Measurements from ENCODE around the gene EYS. TPM values are rescaled to one million over a fixed set of nuclear protein-coding genes. Genes with fewer than 3 reads are reported as not detected.
"Not testable (repeated sequence)": the region's sequence is repeated elsewhere in the genome, so short reads cannot be mapped to it uniquely, and the experiment has no call there.

The EYS gene
- total and polyA plus RNA-seq, 8 donors: 0.24 to 0.85 (median 0.55) TPM

DNA sequence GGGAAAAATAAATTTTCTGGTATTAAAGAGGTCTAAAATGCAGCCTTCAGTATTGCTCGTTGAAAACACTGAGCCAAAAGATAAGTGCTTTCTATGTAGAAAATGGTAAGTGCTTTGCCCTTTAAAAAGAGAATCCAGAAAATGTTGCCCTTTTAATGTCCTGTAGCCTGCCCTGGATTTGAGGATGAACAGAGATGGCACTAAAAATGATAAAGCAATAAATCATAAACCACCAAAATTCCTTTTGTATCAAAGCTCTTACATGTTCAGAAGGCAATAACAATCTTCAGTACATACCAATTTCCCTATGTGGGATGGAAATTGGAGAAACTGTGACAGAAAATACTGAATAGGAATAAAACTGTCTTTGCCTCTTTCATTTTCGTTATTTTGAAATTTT lies 1665.7 kb downstream of the EYS start:
- ATAC-seq (no peak), DNase-seq (no peak)
- Histone ChIP-seq H3K9me3 (no peaks in the 10 kb centered on the region), H3K27ac (no peak overlapping the region), H3K4me3 (no peak overlapping the region), H3K27me3 (no peaks in the 10 kb centered on the region), H3K4me1 (no peaks in the 10 kb centered on the region), H3K36me3 (no peaks in the 10 kb centered on the region)
- no peak for TF ChIP-seq CTCF (IDR thresholded peaks at IDR 0.05)
- intact Hi-C loops (cut with DNase I): no loop called here

GRCh38 chr6:64040113-64040512 lies 1666.9 kb downstream of the EYS start:
- H3K4me3 ChIP-seq: no peak overlapping the region
- intact Hi-C loops (cut with DNase I): no loop called here

GRCh38 chr6:64037427-64037826 lies 1669.6 kb downstream of the EYS start:
- no peak for TF ChIP-seq CTCF (IDR thresholded peaks at IDR 0.05)
- no peaks in the 10 kb centered on the region for H3K9me3 ChIP-seq
- no peaks in the 10 kb centered on the region for H3K4me1 ChIP-seq
- no peak for ATAC-seq
- no peak overlapping the region for H3K27ac ChIP-seq
- no peaks in the 10 kb centered on the region for H3K27me3 ChIP-seq
- no peaks in the 10 kb centered on the region for H3K36me3 ChIP-seq
- intact Hi-C loops (cut with DNase I): no loop called here
- H3K4me3 ChIP-seq: no peak overlapping the region
- DNase-seq: no peak

More at GRCh38 chr6:64040113-64040512, 1666.9 kb downstream of the EYS start:
- H3K27me3 ChIP-seq: no peaks in the 10 kb centered on the region
- ATAC-seq: no peak
- H3K9me3 ChIP-seq: no peaks in the 10 kb centered on the region
- H3K36me3 ChIP-seq: no peaks in the 10 kb centered on the region
- no peak overlapping the region for H3K27ac ChIP-seq
- H3K4me1 ChIP-seq: no peaks in the 10 kb centered on the region
- no peak for DNase-seq
- TF ChIP-seq CTCF (IDR thresholded peaks at IDR 0.05): no peak

- no peaks in the 10 kb centered on the region for H3K4me1 ChIP-seq
- peaks cover 0 to 6% of the 10 kb centered on the region in 2 donors for H3K9me3 ChIP-seq
- no peak for DNase-seq
- H3K27me3 ChIP-seq: no peaks in the 10 kb centered on the region
- TF ChIP-seq CTCF (IDR thresholded peaks at IDR 0.05): no peak
- no peak for ATAC-seq
- no peak overlapping the region for H3K4me3 ChIP-seq
- no peak overlapping the region for H3K27ac ChIP-seq
- intact Hi-C loops (cut with DNase I): no loop called here
- no peaks in the 10 kb centered on the region for H3K36me3 ChIP-seq
Measured at GRCh38 chr6:64034910-64035655, 1671.9 kb downstream of the EYS start.

GRCh38 chr6:64034291-64034690 lies 1672.7 kb downstream of the EYS start:
- ATAC-seq: no peak
- H3K4me1 ChIP-seq: no peaks in the 10 kb centered on the region
- H3K27ac ChIP-seq: no peak overlapping the region
- H3K9me3 ChIP-seq: peaks cover 0 to 6% of the 10 kb centered on the region in 2 donors
- no peak overlapping the region for H3K4me3 ChIP-seq
- no peaks in the 10 kb centered on the region for H3K36me3 ChIP-seq
- intact Hi-C loops (cut with DNase I): no loop called here
- no peak for TF ChIP-seq CTCF (IDR thresholded peaks at IDR 0.05)
- no peaks in the 10 kb centered on the region for H3K27me3 ChIP-seq
- DNase-seq: no peak

DNA sequence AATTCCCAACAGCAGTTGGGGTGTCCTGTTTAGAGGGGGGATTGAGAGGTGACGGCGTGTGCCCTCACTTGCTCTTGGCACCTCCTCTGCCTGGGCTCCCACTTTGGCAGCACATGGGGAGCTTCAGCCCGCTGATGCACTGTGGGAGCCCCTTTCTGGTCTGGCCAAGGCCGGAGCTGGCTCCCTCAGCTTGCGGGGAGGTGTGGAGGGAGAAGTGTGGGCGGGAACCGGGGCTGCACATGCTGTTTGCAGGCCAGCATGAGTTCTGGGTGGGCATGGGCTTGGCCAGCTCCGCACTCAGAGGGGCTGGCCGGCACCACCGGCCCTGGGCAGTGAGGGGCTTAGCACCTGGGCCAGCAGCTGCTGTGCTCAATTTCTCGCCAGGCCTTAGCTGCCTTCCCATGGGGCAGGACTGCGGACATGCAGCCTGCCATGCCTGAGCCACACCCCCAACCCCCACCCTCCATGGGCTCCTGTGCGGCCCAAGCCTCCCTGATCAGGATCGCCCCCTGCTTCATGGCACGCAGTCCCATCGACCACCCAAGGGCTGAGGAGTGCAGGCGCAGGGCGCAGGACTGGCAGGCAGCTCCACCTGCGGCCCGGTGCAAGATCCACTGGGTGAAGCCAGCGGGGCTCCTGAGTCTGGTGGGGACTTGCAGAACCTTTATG lies 1675.9 kb downstream of the EYS start:
- intact Hi-C loops (cut with DNase I); H3K27me3 ChIP-seq; H3K36me3 ChIP-seq; ATAC-seq; H3K9me3 ChIP-seq; H3K4me1 ChIP-seq; H3K27ac ChIP-seq; H3K4me3 ChIP-seq: not testable (repeated sequence)
- peak in 1 of 4 donors; percentile 69 for DNase-seq

Data from left lung (tissue), 10 donors.